Thyroid gland (tissue), 4 donors: ENCODE data around the gene CMSS1.

Experiments
- CTCF ChIP-seq, 6 experiments: fragments of 200-600 bp in 3 of 6; fragments of 450-650 bp in 3 of 6; sonication (generic) in 3 of 6; IDR thresholded peaks; one replicate each; pipeline ENCODE4 v1.5.1; 2016 to 2019; ENCODE audit warnings: antibody characterized with exemption in 6 of 6, mild to moderate bottlenecking in 2 of 6, inconsistent platforms in 1 of 6, moderate library complexity in 1 of 6
- POLR2A ChIP-seq, 2 donors: fragments of 450-650 bp; IDR thresholded peaks; one replicate each; pipeline ENCODE4 v1.6.1; 2017; ENCODE audit warnings: antibody characterized with exemption in 2 of 2, mild to moderate bottlenecking in 2 of 2, moderate library complexity in 1 of 2

- no peak for TF ChIP-seq CTCF (IDR thresholded peaks at IDR 0.05)
- TF ChIP-seq POLR2A (IDR thresholded peaks at IDR 0.05) = no peak
Measured at GRCh38 chr3:99837715-99838114, 20.1 kb downstream of the CMSS1 start.
